Mesenchymal stem cell (in vitro differentiated cells and primary cell): ENCODE measurements around the gene ARL4A.

Source experiments
- DNase-seq: peaks from one replicate; pipeline ENCODE4 v3.0.0-alpha.2; 2013
- H2AFZ ChIP-seq: one replicate; pipeline ENCODE4 v1.6.1; 2013; ENCODE audit warnings: low read depth, mild to moderate bottlenecking, control low read depth, inconsistent platforms, low read length, moderate library complexity
- H2AK5ac ChIP-seq: 2 replicates; pipeline ENCODE4 v1.6.1; 2013; ENCODE audit warnings: low read length, moderate library complexity, mild to moderate bottlenecking, inconsistent platforms; ENCODE audit not compliant: severe bottlenecking
- H2BK120ac ChIP-seq: one replicate; pipeline ENCODE4 v1.6.1; 2013; ENCODE audit warnings: low read depth, mild to moderate bottlenecking, inconsistent platforms, low read length, moderate library complexity
- H2BK12ac ChIP-seq, 2 experiments: one replicate each; pipeline ENCODE4 v1.6.1; 2013; ENCODE audit warnings: inconsistent platforms in 2 of 2, low read length in 2 of 2, mild to moderate bottlenecking in 2 of 2, moderate library complexity in 2 of 2, control low read depth in 1 of 2
- H2BK15ac ChIP-seq: one replicate; pipeline ENCODE4 v1.6.1; 2013; ENCODE audit warnings: mild to moderate bottlenecking, low read depth, inconsistent platforms; ENCODE audit not compliant: poor library complexity, severe bottlenecking
- H2BK5ac ChIP-seq: 2 replicates; pipeline ENCODE4 v1.6.1; 2013; ENCODE audit warnings: low read depth, mild to moderate bottlenecking, low read length, control low read depth, inconsistent platforms; ENCODE audit not compliant: poor library complexity, severe bottlenecking
- H3K14ac ChIP-seq, 2 experiments: one replicate each; pipeline ENCODE4 v1.6.1; 2013; ENCODE audit warnings: inconsistent platforms in 2 of 2, low read length in 2 of 2, control low read depth in 1 of 2, mild to moderate bottlenecking in 1 of 2, moderate library complexity in 1 of 2
- H3K18ac ChIP-seq, 2 experiments: one replicate each; pipeline ENCODE4 v1.6.1; 2013; ENCODE audit warnings: inconsistent platforms in 2 of 2, low read length in 2 of 2, control low read depth in 1 of 2, low read depth in 1 of 2, mild to moderate bottlenecking in 1 of 2
- H3K23ac ChIP-seq, 2 experiments: one replicate each; pipeline ENCODE4 v1.6.1; 2013; ENCODE audit warnings: inconsistent platforms in 2 of 2, low read length in 2 of 2, mild to moderate bottlenecking in 2 of 2, moderate library complexity in 2 of 2, control low read depth in 1 of 2
- H3K27ac ChIP-seq: 2 replicates; pipeline ENCODE4 v1.5.1; 2013; ENCODE audit warnings: mild to moderate bottlenecking, moderate library complexity, low read length, control low read depth, inconsistent platforms; ENCODE audit not compliant: poor library complexity, severe bottlenecking
- H3K27me3 ChIP-seq, 2 experiments: 2 replicates each; pipeline versions ENCODE4 v1.6.1 to v1.7.0; 2013; ENCODE audit warnings: low read length in 2 of 2, mild to moderate bottlenecking in 2 of 2, moderate library complexity in 2 of 2, control low read depth in 1 of 2, inconsistent platforms in 1 of 2; ENCODE audit not compliant: control insufficient read depth in 1 of 2, insufficient read depth in 1 of 2
- H3K36me3 ChIP-seq, 2 experiments: 2 replicates each; pipeline versions ENCODE4 v1.6.1 to v1.7.0; 2013; ENCODE audit warnings: low read length in 2 of 2, control low read depth in 1 of 2, inconsistent platforms in 1 of 2, low read depth in 1 of 2, mild to moderate bottlenecking in 1 of 2; ENCODE audit not compliant: insufficient read depth in 2 of 2, control insufficient read depth in 1 of 2
- H3K4ac ChIP-seq, 2 experiments: one replicate each; pipeline ENCODE4 v1.6.1; 2013; ENCODE audit warnings: inconsistent platforms in 2 of 2, low read length in 2 of 2, mild to moderate bottlenecking in 2 of 2, moderate library complexity in 2 of 2, control low read depth in 1 of 2, low read depth in 1 of 2
- H3K4me1 ChIP-seq: 2 replicates; pipeline ENCODE4 v1.6.1; 2013; ENCODE audit warnings: low read depth, low read length, control low read depth; ENCODE audit not compliant: control insufficient read depth, insufficient read depth
- H3K4me2 ChIP-seq: 2 replicates; pipeline ENCODE4 v1.6.1; 2013; ENCODE audit warnings: low read length, mild to moderate bottlenecking, inconsistent platforms; ENCODE audit not compliant: poor library complexity, severe bottlenecking
- H3K4me3 ChIP-seq, 2 experiments: 2 replicates each; pipeline versions ENCODE4 v1.5.1 to v1.7.0; 2013; ENCODE audit warnings: low read length in 2 of 2, mild to moderate bottlenecking in 2 of 2, control low read depth in 1 of 2, low read depth in 1 of 2; ENCODE audit not compliant: insufficient read depth in 1 of 2
- H3K79me1 ChIP-seq: replicated peaks from 2 replicates; pipeline ENCODE4 v1.6.1; 2013; ENCODE audit warnings: mild to moderate bottlenecking, control low read depth, low read length, inconsistent platforms; ENCODE audit not compliant: poor library complexity, severe bottlenecking
- H3K9ac ChIP-seq: 2 replicates; pipeline ENCODE4 v1.7.0; 2013; ENCODE audit warnings: mild to moderate bottlenecking, low read length, moderate library complexity
- H3K9me3 ChIP-seq: 2 replicates; pipeline ENCODE4 v1.7.0; 2013; ENCODE audit warnings: mild to moderate bottlenecking, low read length; ENCODE audit not compliant: control insufficient read depth
- H4K8ac ChIP-seq: one replicate; pipeline ENCODE4 v1.6.1; 2013; ENCODE audit warnings: inconsistent platforms, mild to moderate bottlenecking, low read length, moderate library complexity
- H4K91ac ChIP-seq: one replicate; pipeline ENCODE4 v1.6.1; 2013; ENCODE audit warnings: mild to moderate bottlenecking, low read length, inconsistent platforms
- WGBS: methylation state at CpG from one replicate; pipeline ENCODE4 v1.1.7; 2013; ENCODE audit warnings: mixed read lengths; 5-methylcytosine and 5-hydroxymethylcytosine counted together

The ARL4A gene

DNA sequence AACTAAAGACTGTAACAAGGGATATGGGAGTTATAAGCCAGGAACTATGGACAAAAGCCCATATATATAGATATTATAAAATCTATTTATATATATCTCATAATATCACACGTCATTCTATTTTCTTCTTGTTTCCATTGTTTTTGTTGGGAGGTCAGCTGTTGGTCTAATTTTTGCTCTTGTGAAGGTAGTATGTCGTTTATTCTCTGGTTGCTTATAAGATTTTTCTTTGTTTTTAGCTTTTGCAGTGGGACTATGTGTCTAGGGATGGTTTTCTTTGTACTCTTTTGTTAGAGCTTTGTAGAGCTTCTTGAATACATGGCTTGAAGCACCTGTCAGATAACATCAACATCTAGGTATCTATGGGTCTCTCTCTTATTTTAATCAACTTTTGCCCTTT, 14.0 kb downstream of the ARL4A start:
- no peak overlapping the region for H2BK5ac ChIP-seq
- no peak overlapping the region for H3K4me2 ChIP-seq
- H3K9me3 ChIP-seq, result peaks cover 28% of the 10 kb centered on the region
- H2AFZ ChIP-seq, result no peak overlapping the region
- H3K14ac ChIP-seq, result no peak overlapping the region
- H3K27me3 ChIP-seq, result no peaks in the 10 kb centered on the region
- H2BK120ac ChIP-seq, result no peak overlapping the region
- H3K9ac ChIP-seq, result no peak overlapping the region
- H3K79me1 ChIP-seq, result peaks cover 2% of the 10 kb centered on the region
- H4K91ac ChIP-seq, result no peak overlapping the region
- H3K18ac ChIP-seq, result no peak overlapping the region
- H2BK15ac ChIP-seq, result no peak overlapping the region
- DNase-seq, result no peak
- no peak overlapping the region for H2AK5ac ChIP-seq
- WGBS, result 85% methylated on average over 1 of the region's 2 CpGs
- no peak overlapping the region for H3K23ac ChIP-seq
- H3K4ac ChIP-seq, result no peak overlapping the region
- no peaks in the 10 kb centered on the region for H3K4me1 ChIP-seq
- no peaks in the 10 kb centered on the region for H3K36me3 ChIP-seq
- no peak overlapping the region for H3K27ac ChIP-seq
- peak overlapping the region in 1 of 2 experiments; percentile 33 for H3K4me3 ChIP-seq
- no peak overlapping the region for H2BK12ac ChIP-seq
- H4K8ac ChIP-seq, result no peak overlapping the region

- no peak overlapping the region for H3K4me2 ChIP-seq
- peaks cover 2% of the 10 kb centered on the region for H3K79me1 ChIP-seq
- no peak overlapping the region for H2BK120ac ChIP-seq
- no peak overlapping the region for H2AK5ac ChIP-seq
- no peaks in the 10 kb centered on the region for H3K4me1 ChIP-seq
- DNase-seq, result no peak
- no CpG with 5 or more reads among the region's 2 CpGs for WGBS
- H3K4ac ChIP-seq, result no peak overlapping the region
- H3K27me3 ChIP-seq, result no peaks in the 10 kb centered on the region
- no peak overlapping the region for H2BK5ac ChIP-seq
- H2BK12ac ChIP-seq, result no peak overlapping the region
- H3K27ac ChIP-seq, result no peak overlapping the region
- H3K4me3 ChIP-seq, result no peak overlapping the region
- peak overlapping the region; percentile 50 for H3K9ac ChIP-seq
- H4K91ac ChIP-seq, result no peak overlapping the region
- H2AFZ ChIP-seq, result no peak overlapping the region
- H4K8ac ChIP-seq, result no peak overlapping the region
- no peak overlapping the region for H3K14ac ChIP-seq
- H3K36me3 ChIP-seq, result no peaks in the 10 kb centered on the region
- peaks cover 28% of the 10 kb centered on the region for H3K9me3 ChIP-seq
- no peak overlapping the region for H2BK15ac ChIP-seq
- H3K23ac ChIP-seq, result no peak overlapping the region
- no peak overlapping the region for H3K18ac ChIP-seq
These were observed 16.4 kb downstream of the ARL4A start for GRCh38 chr7:12703881-12704280.

- no peak overlapping the region for H3K23ac ChIP-seq
- H2BK5ac ChIP-seq, result no peak overlapping the region
- H3K36me3 ChIP-seq, result no peaks in the 10 kb centered on the region
- no peak overlapping the region for H3K4me3 ChIP-seq
- no peak overlapping the region for H3K27ac ChIP-seq
- no peaks in the 10 kb centered on the region for H3K4me1 ChIP-seq
- H3K9ac ChIP-seq, result no peak overlapping the region
- no peak overlapping the region for H3K4me2 ChIP-seq
- H2AFZ ChIP-seq, result no peak overlapping the region
- no peak overlapping the region for H3K14ac ChIP-seq
- no peak overlapping the region for H2BK120ac ChIP-seq
- no peak overlapping the region for H2BK12ac ChIP-seq
- WGBS, result 96% methylated on average over 3 of the region's 4 CpGs
- H3K18ac ChIP-seq, result no peak overlapping the region
- no peak overlapping the region for H3K4ac ChIP-seq
- no peak overlapping the region for H2BK15ac ChIP-seq
- no peak for DNase-seq
- H3K27me3 ChIP-seq, result no peaks in the 10 kb centered on the region
- H3K9me3 ChIP-seq, result peaks cover 16% of the 10 kb centered on the region
- no peak overlapping the region for H4K91ac ChIP-seq
- H2AK5ac ChIP-seq, result no peak overlapping the region
- peak overlapping the region; percentile 23 for H4K8ac ChIP-seq
- H3K79me1 ChIP-seq, result no peaks in the 10 kb centered on the region
These were observed 18.4 kb downstream of the ARL4A start for GRCh38 chr7:12705878-12706277.

DNA sequence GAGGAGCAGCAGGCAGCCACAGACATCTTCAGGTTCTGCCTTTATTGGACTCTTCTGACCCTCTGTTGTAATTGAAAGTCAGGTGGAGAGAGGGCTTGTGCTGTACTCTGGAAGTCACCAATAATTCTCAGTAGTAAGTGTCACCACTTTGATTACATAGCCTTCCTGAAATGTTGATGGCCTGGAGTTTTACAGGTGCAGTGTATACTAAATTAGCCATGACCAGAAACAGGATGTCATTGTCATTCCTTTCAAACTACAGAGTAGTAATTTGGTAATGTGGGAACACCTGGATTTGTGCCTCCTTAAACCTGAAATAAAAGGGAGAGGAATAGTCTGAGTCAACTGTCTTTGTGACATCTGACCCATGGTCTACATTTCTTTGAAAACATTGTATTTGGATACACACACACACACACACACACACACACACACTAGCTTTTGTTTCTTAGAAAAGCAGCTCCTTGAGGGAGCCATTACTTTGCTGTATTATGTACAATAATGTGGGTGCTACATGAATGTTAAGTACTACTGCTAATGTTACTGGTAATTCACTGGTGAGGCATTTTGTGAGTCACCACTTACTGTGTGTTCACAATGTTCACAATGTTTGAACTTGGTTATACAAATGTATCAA, 19.6 kb downstream of the ARL4A start:
- no peak overlapping the region for H2AFZ ChIP-seq

More for the DNA sequence above, 19.6 kb downstream of the ARL4A start:
- H3K23ac ChIP-seq, result no peak overlapping the region
- no peak overlapping the region for H3K27ac ChIP-seq
- H3K9me3 ChIP-seq, result peaks cover 5% of the 10 kb centered on the region
- H2BK5ac ChIP-seq, result no peak overlapping the region
- H4K8ac ChIP-seq, result no peak overlapping the region
- no peak overlapping the region for H2BK120ac ChIP-seq
- no peak overlapping the region for H4K91ac ChIP-seq
- no peak overlapping the region for H2BK15ac ChIP-seq
- no peaks in the 10 kb centered on the region for H3K27me3 ChIP-seq
- H3K4ac ChIP-seq, result no peak overlapping the region
- H3K4me3 ChIP-seq, result no peak overlapping the region
- no peak overlapping the region for H2BK12ac ChIP-seq
- H3K4me2 ChIP-seq, result no peak overlapping the region
- no peaks in the 10 kb centered on the region for H3K36me3 ChIP-seq
- H2AK5ac ChIP-seq, result no peak overlapping the region
- H3K14ac ChIP-seq, result no peak overlapping the region
- no peak overlapping the region for H3K9ac ChIP-seq
- H3K79me1 ChIP-seq, result no peaks in the 10 kb centered on the region
- no peak overlapping the region for H3K18ac ChIP-seq
- no peaks in the 10 kb centered on the region for H3K4me1 ChIP-seq
- peak; percentile 52 for DNase-seq
